ENCODE results near the gene NSD2.

The NSD2 gene

GRCh38 chr4:1981251-1982058 lies 110.3 kb downstream of the NSD2 start:
- no peak overlapping the region for H2AFZ ChIP-seq (ENCODE audit: low read depth, low read length)
- H4K91ac ChIP-seq (ENCODE audit: low read length) = no peak overlapping the region
- H2BK120ac ChIP-seq (ENCODE audit: low read depth, low read length) = no peak overlapping the region
- H3K4ac ChIP-seq (ENCODE audit: low read depth in 1 of 2, low read length in 2 of 2) = no peak overlapping the region
- no peak overlapping the region for H3K18ac ChIP-seq (ENCODE audit: low read depth in 1 of 2, low read length in 2 of 2)
- no peak overlapping the region for H3K27ac ChIP-seq (ENCODE audit: low read length, poor library complexity, severe bottlenecking)
- H2BK12ac ChIP-seq (ENCODE audit: low read length in 2 of 2) = no peak overlapping the region
- peaks cover 60% of the 10 kb centered on the region for H3K79me1 ChIP-seq (replicated peaks; ENCODE audit: low read length, poor library complexity, severe bottlenecking)
- DNase-seq = no peak
- peak overlapping the region; percentile 8 for H3K9ac ChIP-seq (ENCODE audit: low read length)
- no peak overlapping the region for H2AK5ac ChIP-seq (ENCODE audit: low read length, severe bottlenecking)
- no peak overlapping the region for H3K4me2 ChIP-seq (ENCODE audit: low read length, poor library complexity, severe bottlenecking)
- H2BK15ac ChIP-seq (ENCODE audit: low read depth, poor library complexity, severe bottlenecking) = no peak overlapping the region
- no peak overlapping the region for H4K8ac ChIP-seq (ENCODE audit: low read length)
- WGBS = 93% methylated on average over 22 of the region's 22 CpGs
- no peak overlapping the region for H3K23ac ChIP-seq (ENCODE audit: low read length in 2 of 2)
- H3K27me3 ChIP-seq (ENCODE audit: control insufficient read depth in 1 of 2, insufficient read depth in 1 of 2, low read length in 2 of 2) = no peaks in the 10 kb centered on the region
- no peak overlapping the region for H3K14ac ChIP-seq (ENCODE audit: low read length in 2 of 2)
- H3K36me3 ChIP-seq (ENCODE audit: control insufficient read depth in 1 of 2, insufficient read depth in 2 of 2, low read depth in 1 of 2, low read length in 2 of 2) = peaks cover 93% of the 10 kb centered on the region in 2 experiments
- H2BK5ac ChIP-seq (ENCODE audit: low read depth, low read length, poor library complexity, severe bottlenecking) = no peak overlapping the region
- H3K4me1 ChIP-seq (ENCODE audit: control insufficient read depth, insufficient read depth, low read depth, low read length) = peaks cover 1% of the 10 kb centered on the region
- no peaks in the 10 kb centered on the region for H3K9me3 ChIP-seq (ENCODE audit: control insufficient read depth, low read length)
- H3K4me3 ChIP-seq (ENCODE audit: insufficient read depth in 1 of 2, low read depth in 1 of 2, low read length in 2 of 2) = no peak overlapping the region

- Histone ChIP-seq H2BK5ac (ENCODE audit: low read depth, low read length, poor library complexity, severe bottlenecking) (no peak overlapping the region), H2BK12ac (ENCODE audit: low read length in 2 of 2) (no peak overlapping the region), H3K27me3 (ENCODE audit: control insufficient read depth in 1 of 2, insufficient read depth in 1 of 2, low read length in 2 of 2) (no peaks in the 10 kb centered on the region), H3K4ac (ENCODE audit: low read depth in 1 of 2, low read length in 2 of 2) (no peak overlapping the region), H3K4me2 (ENCODE audit: low read length, poor library complexity, severe bottlenecking) (no peak overlapping the region), H3K27ac (ENCODE audit: low read length, poor library complexity, severe bottlenecking) (no peak overlapping the region), H3K79me1 (replicated peaks; ENCODE audit: low read length, poor library complexity, severe bottlenecking) (peaks cover 59% of the 10 kb centered on the region), H3K4me3 (ENCODE audit: insufficient read depth in 1 of 2, low read depth in 1 of 2, low read length in 2 of 2) (no peak overlapping the region), H3K9me3 (ENCODE audit: control insufficient read depth, low read length) (no peaks in the 10 kb centered on the region), H3K23ac (ENCODE audit: low read length in 2 of 2) (no peak overlapping the region), H2BK15ac (ENCODE audit: low read depth, poor library complexity, severe bottlenecking) (no peak overlapping the region), H4K8ac (ENCODE audit: low read length) (no peak overlapping the region), H3K36me3 (ENCODE audit: control insufficient read depth in 1 of 2, insufficient read depth in 2 of 2, low read depth in 1 of 2, low read length in 2 of 2) (peaks cover 93 to 94% of the 10 kb centered on the region in 2 experiments), H3K14ac (ENCODE audit: low read length in 2 of 2) (no peak overlapping the region), H2AK5ac (ENCODE audit: low read length, severe bottlenecking) (no peak overlapping the region), H2AFZ (ENCODE audit: low read depth, low read length) (no peak overlapping the region), H3K4me1 (ENCODE audit: control insufficient read depth, insufficient read depth, low read depth, low read length) (peaks cover 1% of the 10 kb centered on the region), H3K9ac (ENCODE audit: low read length) (peak overlapping the region; percentile 8), H4K91ac (ENCODE audit: low read length) (no peak overlapping the region), H2BK120ac (ENCODE audit: low read depth, low read length) (no peak overlapping the region), H3K18ac (ENCODE audit: low read depth in 1 of 2, low read length in 2 of 2) (no peak overlapping the region)
- WGBS = 95% methylated on average over 15 of the region's 16 CpGs
- DNase-seq = no peak
Measured at GRCh38 chr4:1982124-1983052, 111.2 kb downstream of the NSD2 start.

- DNase-seq = no peak
- peaks cover 63% of the 10 kb centered on the region for H3K79me1 ChIP-seq (replicated peaks; ENCODE audit: low read length, poor library complexity, severe bottlenecking)
- H2BK5ac ChIP-seq (ENCODE audit: low read depth, low read length, poor library complexity, severe bottlenecking) = no peak overlapping the region
- H3K9me3 ChIP-seq (ENCODE audit: control insufficient read depth, low read length) = no peaks in the 10 kb centered on the region
- H3K4me1 ChIP-seq (ENCODE audit: control insufficient read depth, insufficient read depth, low read depth, low read length) = peaks cover 1% of the 10 kb centered on the region
- no peak overlapping the region for H3K4me3 ChIP-seq (ENCODE audit: insufficient read depth in 1 of 2, low read depth in 1 of 2, low read length in 2 of 2)
- H3K36me3 ChIP-seq (ENCODE audit: control insufficient read depth in 1 of 2, insufficient read depth in 2 of 2, low read depth in 1 of 2, low read length in 2 of 2) = peaks cover 94 to 96% of the 10 kb centered on the region in 2 experiments
- H3K4ac ChIP-seq (ENCODE audit: low read depth in 1 of 2, low read length in 2 of 2) = no peak overlapping the region
- H2BK120ac ChIP-seq (ENCODE audit: low read depth, low read length) = no peak overlapping the region
- no peak overlapping the region for H3K4me2 ChIP-seq (ENCODE audit: low read length, poor library complexity, severe bottlenecking)
- H3K27ac ChIP-seq (ENCODE audit: low read length, poor library complexity, severe bottlenecking) = no peak overlapping the region
- H4K8ac ChIP-seq (ENCODE audit: low read length) = no peak overlapping the region
- no peak overlapping the region for H3K14ac ChIP-seq (ENCODE audit: low read length in 2 of 2)
- no peak overlapping the region for H2AFZ ChIP-seq (ENCODE audit: low read depth, low read length)
- WGBS = 97% methylated on average over 34 of the region's 34 CpGs
- H3K18ac ChIP-seq (ENCODE audit: low read depth in 1 of 2, low read length in 2 of 2) = no peak overlapping the region
- H2BK12ac ChIP-seq (ENCODE audit: low read length in 2 of 2) = no peak overlapping the region
- H3K23ac ChIP-seq (ENCODE audit: low read length in 2 of 2) = no peak overlapping the region
- H2AK5ac ChIP-seq (ENCODE audit: low read length, severe bottlenecking) = no peak overlapping the region
- no peak overlapping the region for H3K9ac ChIP-seq (ENCODE audit: low read length)
- H2BK15ac ChIP-seq (ENCODE audit: low read depth, poor library complexity, severe bottlenecking) = no peak overlapping the region
- no peaks in the 10 kb centered on the region for H3K27me3 ChIP-seq (ENCODE audit: control insufficient read depth in 1 of 2, insufficient read depth in 1 of 2, low read length in 2 of 2)
- H4K91ac ChIP-seq (ENCODE audit: low read length) = peak overlapping the region; percentile 14
Measured at GRCh38 chr4:1983053-1983845, 112.1 kb downstream of the NSD2 start.
